T-helper 2 cell (primary cell): ENCODE results near the gene DHRS2.
"Not testable (repeated sequence)": the region's sequence is repeated elsewhere in the genome, so short reads cannot be mapped to it uniquely, and the experiment has no call there.

ENCODE experiments used
- DNase-seq, 5 experiments: peaks; one replicate each; pipeline versions ENCODE4 v3.0.0 to v3.0.0-alpha.2; 2012 to 2022

The DHRS2 gene

GRCh38 chr14:23648764-23649460 is 12.7 kb downstream of the DHRS2 start:
- DNase-seq, result no peak

- DNase-seq, result no peak
Observed at GRCh38 chr14:23650506-23650905, 14.3 kb downstream of the DHRS2 start.

GRCh38 chr14:23653051-23653450 is 16.9 kb downstream of the DHRS2 start:
- DNase-seq, result no peak

GRCh38 chr14:23654231-23654630 is 18.1 kb downstream of the DHRS2 start:
- DNase-seq, result no peak

GRCh38 chr14:23657959-23658470 is 21.9 kb downstream of the DHRS2 start:
- DNase-seq, result no peak

- DNase-seq, result peak in 2 of 5 experiments; percentile 2 to 41
Observed at GRCh38 chr14:23660290-23661226, 24.4 kb downstream of the DHRS2 start.

- no peak for DNase-seq
Observed at GRCh38 chr14:23661542-23661941, 25.4 kb downstream of the DHRS2 start.

GRCh38 chr14:23663127-23663526 is 27.0 kb downstream of the DHRS2 start:
- no peak for DNase-seq

GRCh38 chr14:23663711-23664110 is 27.5 kb downstream of the DHRS2 start:
- no peak for DNase-seq

GRCh38 chr14:23664207-23664885 is 28.2 kb downstream of the DHRS2 start:
- DNase-seq, result no peak

- no peak for DNase-seq
Observed at GRCh38 chr14:23665302-23666016, 29.3 kb downstream of the DHRS2 start.

GRCh38 chr14:23667134-23667533 is 31.0 kb downstream of the DHRS2 start:
- DNase-seq, result no peak

GRCh38 chr14:23669441-23669840 is 33.3 kb downstream of the DHRS2 start:
- DNase-seq, result no peak

- no peak for DNase-seq
Observed at GRCh38 chr14:23670481-23670880, 34.3 kb downstream of the DHRS2 start.

- DNase-seq, result no peak
Observed at GRCh38 chr14:23672200-23672599, 36.0 kb downstream of the DHRS2 start.

- DNase-seq, result no peak
Observed at GRCh38 chr14:23675337-23675736, 39.2 kb downstream of the DHRS2 start.

GRCh38 chr14:23675906-23676305 is 39.7 kb downstream of the DHRS2 start:
- no peak for DNase-seq

- no peak for DNase-seq
Observed at GRCh38 chr14:23681337-23681736, 45.2 kb downstream of the DHRS2 start.

GRCh38 chr14:23689709-23690514 is 53.7 kb downstream of the DHRS2 start:
- DNase-seq, result not testable (repeated sequence)

- DNase-seq, result no peak
Observed at GRCh38 chr14:23692416-23692815, 56.3 kb downstream of the DHRS2 start.

GRCh38 chr14:23693252-23693775 is 57.1 kb downstream of the DHRS2 start:
- no peak for DNase-seq
